Endothelial cell of umbilical vein (primary cell): ENCODE results near the gene SH2D6. TPM values are rescaled to one million over a fixed set of nuclear protein-coding genes. Genes with fewer than 3 reads are reported as not detected.

Experiments
- BruUV-seq: library from RNA; stranded (reverse); fragments of 400-500 nt; replicated peaks from 2 replicates; lab custom pipeline; 2021; lab: Mats Ljungman, UMichigan
- CTCF ChIA-PET: fragments of 300-600, 350-600 bp; sonication (Branson Sonifier 250); formaldehyde crosslinking; loops from one replicate; lab custom pipeline; 2021; ENCODE audit warnings: antibody characterized with exemption, inconsistent platforms; lab: Charles Lee
- POLR2A ChIA-PET: fragments of 300-600, 350-600 bp; sonication (Branson Sonifier 250); formaldehyde crosslinking; loops from one replicate; lab custom pipeline; 2021; ENCODE audit warnings: antibody characterized with exemption, inconsistent platforms; lab: Charles Lee
- DNase-seq: peaks from one replicate; pipeline ENCODE4 v3.0.0-alpha.2; 2011; ENCODE audit warnings: low read depth, low spot score
- FAIRE-seq: peaks from 2 replicates; lab custom pipeline; 2011; peaks lifted over from hg19 to GRCh38; lab: Jason Lieb, UNC
- H2AFZ ChIP-seq: 2 replicates; pipeline ENCODE4 v1.6.0; 2012; ENCODE audit warnings: low read depth, low read length, control low read depth, inconsistent platforms
- H3K27ac ChIP-seq: 2 replicates; pipeline ENCODE4 v1.5.1; 2011; ENCODE audit warnings: low read depth, mild to moderate bottlenecking, control low read depth, low read length, moderate library complexity; ENCODE audit not compliant: insufficient read depth
- H3K27me3 ChIP-seq, 2 experiments: 2 replicates each; pipeline versions ENCODE4 v1.6.0 to v1.6.1; 2011; ENCODE audit warnings: low read length in 2 of 2, mixed read lengths in 1 of 2; ENCODE audit not compliant: control insufficient read depth in 2 of 2, insufficient read depth in 2 of 2
- H3K36me3 ChIP-seq, 2 experiments: 2 replicates in 1 of 2; 3 replicates in 1 of 2; pipeline ENCODE4 v1.5.1; 2011; ENCODE audit warnings: low read length in 2 of 2, mild to moderate bottlenecking in 1 of 2, moderate library complexity in 1 of 2; ENCODE audit not compliant: control insufficient read depth in 2 of 2, insufficient read depth in 2 of 2; ENCODE audit errors: extremely low read depth in 1 of 2
- H3K4me1 ChIP-seq: 3 replicates; pipeline ENCODE4 v1.5.1; 2011; ENCODE audit warnings: mild to moderate bottlenecking, low read length; ENCODE audit not compliant: control insufficient read depth, insufficient read depth; ENCODE audit errors: extremely low read depth
- H3K4me2 ChIP-seq: 2 replicates; pipeline ENCODE4 v1.6.1; 2011; ENCODE audit warnings: low read length, control low read depth, mixed read lengths; ENCODE audit not compliant: insufficient read depth
- H3K4me3 ChIP-seq, 3 experiments: fragments of 200-600 bp in 1 of 3; sonication (generic), shearing (Covaris generic) in 1 of 3; replicated peaks in 1 of 3; 2 replicates each; pipeline ENCODE4 v1.5.1; 2011 to 2016; ENCODE audit warnings: control low read depth in 3 of 3, low read length in 3 of 3, mild to moderate bottlenecking in 2 of 3, inconsistent platforms in 1 of 3, low read depth in 1 of 3, moderate library complexity in 1 of 3; ENCODE audit not compliant: insufficient read depth in 1 of 3
- H3K79me2 ChIP-seq: 2 replicates; pipeline ENCODE4 v1.6.0; 2012; ENCODE audit warnings: low read length, inconsistent platforms; ENCODE audit not compliant: control insufficient read depth, insufficient read depth
- H3K9ac ChIP-seq: replicated peaks from 2 replicates; pipeline ENCODE3; 2011; ENCODE audit warnings: low read length, control low read depth; ENCODE audit not compliant: insufficient read depth; ENCODE audit errors: extremely low read depth
- H3K9me1 ChIP-seq: replicated peaks from 3 replicates; pipeline ENCODE4 v1.6.0; 2011; ENCODE audit warnings: mild to moderate bottlenecking, low read length; ENCODE audit not compliant: control insufficient read depth, insufficient read depth; ENCODE audit errors: extremely low read depth
- H3K9me3 ChIP-seq: replicated peaks from 2 replicates; pipeline ENCODE4 v1.5.1; 2012; ENCODE audit warnings: low read length, inconsistent platforms; ENCODE audit not compliant: control insufficient read depth, insufficient read depth
- H4K20me1 ChIP-seq: replicated peaks from 2 replicates; pipeline ENCODE3; 2011; ENCODE audit warnings: mild to moderate bottlenecking, low read length; ENCODE audit not compliant: control insufficient read depth, insufficient read depth; ENCODE audit errors: extremely low read depth
- EZH2 ChIP-seq: IDR thresholded peaks from 2 replicates; pipeline ENCODE4 v1.6.1; 2012; ENCODE audit warnings: borderline replicate concordance, low read depth, mild to moderate bottlenecking, moderate library complexity, low read length, inconsistent platforms; ENCODE audit not compliant: severe bottlenecking
- FOS ChIP-seq: IDR thresholded peaks from 2 replicates; pipeline ENCODE4 v1.6.1; 2011; ENCODE audit warnings: mild to moderate bottlenecking, low read length, moderate library complexity, borderline replicate concordance; ENCODE audit not compliant: insufficient read depth
- GATA2 ChIP-seq: IDR thresholded peaks from 2 replicates; pipeline ENCODE4 v1.7.0; 2011; ENCODE audit warnings: low read depth, mild to moderate bottlenecking, moderate library complexity, mixed read lengths, low read length; ENCODE audit not compliant: insufficient read length, insufficient read depth
- JUN ChIP-seq: IDR thresholded peaks from 2 replicates; pipeline ENCODE4 v1.6.1; 2011; ENCODE audit warnings: borderline replicate concordance, low read depth; ENCODE audit not compliant: insufficient read length, insufficient read depth
- MYC ChIP-seq: IDR thresholded peaks from one replicate; pipeline ENCODE4 v1.6.1; 2011; ENCODE audit warnings: mild to moderate bottlenecking, low read depth, low read length
- POLR2A ChIP-seq: IDR thresholded peaks from 2 replicates; pipeline ENCODE4 v1.6.1; 2012; ENCODE audit warnings: low read depth, mild to moderate bottlenecking, control low read depth, low read length
- POLR2AphosphoS5 ChIP-seq: IDR thresholded peaks from 2 replicates; pipeline ENCODE4 v1.6.1; 2012; ENCODE audit warnings: low read depth, mild to moderate bottlenecking, control low read depth, low read length, moderate library complexity; ENCODE audit not compliant: insufficient read depth
- dilution Hi-C: fragments of 300-500 bp; cut with MboI; formaldehyde crosslinking; loops from one replicate; pipeline ENCODE4 v1.15.0; 2019; ENCODE audit warnings: low sequenced_read_pairs; ENCODE audit not compliant: extremely low pct_ligation_motif_present
- intact Hi-C: fragments of 100-400 bp; cut with micrococcal nuclease; formaldehyde crosslinking; loops from one replicate; pipeline ENCODE4 v1.10.0; 2022
- polyA plus RNA-seq, 4 experiments: library from polyadenylated mRNA; depleted of rRNA in 3 of 4; stranded (reverse) in 3 of 4; unstranded in 1 of 4; fragments of >200 nt; gene quantifications; 2 replicates each; pipeline versions ENCODE4 v1.2.1 to v1.2.3, GENCODE V29; 2011 to 2012; ENCODE audit warnings: missing spikeins in 1 of 4
- total RNA-seq: library from RNA; stranded (reverse); gene quantifications from 2 replicates; pipeline ENCODE4 v1.2.3, GENCODE V29; 2021
- TF ChIP-seq, protein P1 (sequence below): IDR thresholded peaks from 2 replicates; pipeline ENCODE4 v1.6.1; 2011; ENCODE audit not compliant: insufficient read depth, insufficient read length
- TF ChIP-seq, protein P2 (sequence below), 2 donors: IDR thresholded peaks; 1 replicate in 1 of 2; 2 replicates in 1 of 2; pipeline ENCODE4 v1.5.1; 2011; ENCODE audit warnings: low read length in 2 of 2, mild to moderate bottlenecking in 2 of 2, moderate library complexity in 2 of 2, control low read depth in 1 of 2, inconsistent platforms in 1 of 2, low read depth in 1 of 2; ENCODE audit not compliant: insufficient read depth in 1 of 2; ENCODE audit errors: extremely low read depth in 1 of 2

Gene SH2D6
- total and polyA plus RNA-seq, 2 donors (not counting 3 experiments of a cell fraction or from before 2014, with no cell fraction given): 0.53 TPM; not detected in 1

DNA sequence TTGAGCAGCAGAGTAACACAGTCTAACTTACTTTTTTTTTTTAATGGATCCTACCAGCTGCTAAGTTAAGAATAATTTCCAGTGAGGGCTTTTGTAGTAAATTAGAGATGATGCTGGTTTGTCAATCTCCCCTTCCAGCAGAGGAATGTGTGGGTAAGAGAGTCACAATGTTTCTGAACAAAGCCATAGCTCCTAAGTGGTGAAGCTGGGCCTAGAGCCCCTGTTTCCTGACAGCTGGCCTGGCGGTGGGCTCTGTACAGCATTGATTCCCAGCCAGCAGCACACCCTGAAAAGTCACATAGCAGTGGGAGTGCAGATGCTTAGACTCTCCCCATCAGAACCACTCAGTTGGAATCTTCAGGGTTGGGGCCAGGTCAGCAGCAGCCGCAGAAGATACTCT, 32.8 kb upstream of the SH2D6 start:
- CTCF ChIA-PET: no interaction called here
- Histone ChIP-seq H3K9ac (no peak overlapping the region), H3K4me2 (no peak overlapping the region), H3K27ac (no peak overlapping the region), H3K79me2 (no peaks in the 10 kb centered on the region), H3K27me3 (no peaks in the 10 kb centered on the region), H2AFZ (no peak overlapping the region), H3K9me1 (no peaks in the 10 kb centered on the region), H3K4me3 (no peak overlapping the region), H3K9me3 (no peaks in the 10 kb centered on the region), H3K36me3 (peaks cover 3 to 9% of the 10 kb centered on the region in 2 experiments), H3K4me1 (no peaks in the 10 kb centered on the region), H4K20me1 (no peaks in the 10 kb centered on the region)
- POLR2A ChIA-PET: no interaction called here
- FAIRE-seq (no peak), DNase-seq (no peak)
- no TSS peak for BruUV-seq
- TF ChIP-seq EZH2: no peak
- TF ChIP-seq POLR2A: no peak
- TF ChIP-seq MYC: no peak
- TF ChIP-seq GATA2: no peak
- TF ChIP-seq FOS: no peak
- no peak for TF ChIP-seq JUN
- TF ChIP-seq, protein P1, sequence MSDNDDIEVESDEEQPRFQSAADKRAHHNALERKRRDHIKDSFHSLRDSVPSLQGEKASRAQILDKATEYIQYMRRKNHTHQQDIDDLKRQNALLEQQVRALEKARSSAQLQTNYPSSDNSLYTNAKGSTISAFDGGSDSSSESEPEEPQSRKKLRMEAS: no peak
- TF ChIP-seq POLR2AphosphoS5: no peak
- TF ChIP-seq, protein P2, sequence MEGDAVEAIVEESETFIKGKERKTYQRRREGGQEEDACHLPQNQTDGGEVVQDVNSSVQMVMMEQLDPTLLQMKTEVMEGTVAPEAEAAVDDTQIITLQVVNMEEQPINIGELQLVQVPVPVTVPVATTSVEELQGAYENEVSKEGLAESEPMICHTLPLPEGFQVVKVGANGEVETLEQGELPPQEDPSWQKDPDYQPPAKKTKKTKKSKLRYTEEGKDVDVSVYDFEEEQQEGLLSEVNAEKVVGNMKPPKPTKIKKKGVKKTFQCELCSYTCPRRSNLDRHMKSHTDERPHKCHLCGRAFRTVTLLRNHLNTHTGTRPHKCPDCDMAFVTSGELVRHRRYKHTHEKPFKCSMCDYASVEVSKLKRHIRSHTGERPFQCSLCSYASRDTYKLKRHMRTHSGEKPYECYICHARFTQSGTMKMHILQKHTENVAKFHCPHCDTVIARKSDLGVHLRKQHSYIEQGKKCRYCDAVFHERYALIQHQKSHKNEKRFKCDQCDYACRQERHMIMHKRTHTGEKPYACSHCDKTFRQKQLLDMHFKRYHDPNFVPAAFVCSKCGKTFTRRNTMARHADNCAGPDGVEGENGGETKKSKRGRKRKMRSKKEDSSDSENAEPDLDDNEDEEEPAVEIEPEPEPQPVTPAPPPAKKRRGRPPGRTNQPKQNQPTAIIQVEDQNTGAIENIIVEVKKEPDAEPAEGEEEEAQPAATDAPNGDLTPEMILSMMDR (IDR thresholded peaks at IDR 0.05; ENCODE audit: extremely low read depth in 1 of 2, insufficient read depth in 1 of 2, low read depth in 1 of 2, low read length in 2 of 2): no peak
- intact Hi-C loops (no loop called here), dilution Hi-C loops (no loop called here)
